Activated naive CD4-positive, alpha-beta T cell treated with anti-CD3 and anti-CD28 coated beads, Interleukin-2, amount 10 ng/mL, durations not matched to agents 7 days and 5 days (primary cell): ENCODE results near the gene MDGA2.

Experiments used
- CTCF ChIA-PET: fragments of 350-600 bp; sonication (Branson Sonifier 250); formaldehyde crosslinking; loops from one replicate; lab custom pipeline; 2021; ENCODE audit warnings: antibody characterized with exemption; lab: Charles Lee
- DNase-seq: peaks from one replicate; pipeline ENCODE4 v3.0.0-alpha.2; 2020
- H3K27ac Mint-ChIP-seq: one replicate; pipeline ENCODE4 v1.8.0; 2021; ENCODE audit warnings: mild to moderate bottlenecking, moderate library complexity, mixed read lengths
- H3K27me3 Mint-ChIP-seq: one replicate; pipeline ENCODE4 v1.8.0; 2021; ENCODE audit warnings: mild to moderate bottlenecking, mixed read lengths
- H3K36me3 Mint-ChIP-seq: one replicate; pipeline ENCODE4 v1.8.0; 2021; ENCODE audit warnings: mixed read lengths
- H3K4me1 Mint-ChIP-seq: one replicate; pipeline ENCODE4 v1.8.0; 2021; ENCODE audit warnings: mixed read lengths
- H3K4me3 Mint-ChIP-seq: one replicate; pipeline ENCODE4 v1.8.0; 2021; ENCODE audit warnings: mild to moderate bottlenecking, moderate library complexity, mixed read lengths
- H3K9me3 Mint-ChIP-seq: one replicate; pipeline ENCODE4 v1.8.0; 2021; ENCODE audit warnings: mixed read lengths

Gene MDGA2

GRCh38 chr14:47490766-47491165 is 184.6 kb downstream of the MDGA2 start:
- CTCF ChIA-PET = no interaction called here
- Mint-ChIP-seq H3K9me3 (peaks cover 4% of the 10 kb centered on the region), H3K36me3 (no peaks in the 10 kb centered on the region)

GRCh38 chr14:47490353-47490752 is 185.1 kb downstream of the MDGA2 start:
- no peak for DNase-seq
- Mint-ChIP-seq H3K27me3 (no peaks in the 10 kb centered on the region), H3K9me3 (peaks cover 4% of the 10 kb centered on the region), H3K27ac (no peak overlapping the region), H3K4me3 (no peak overlapping the region), H3K36me3 (no peaks in the 10 kb centered on the region), H3K4me1 (no peaks in the 10 kb centered on the region)
- CTCF ChIA-PET = no interaction called here

More at GRCh38 chr14:47490766-47491165, 184.6 kb downstream of the MDGA2 start:
- no peak for DNase-seq
- Mint-ChIP-seq H3K4me1 (no peaks in the 10 kb centered on the region), H3K4me3 (no peak overlapping the region), H3K27me3 (no peaks in the 10 kb centered on the region), H3K27ac (no peak overlapping the region)

DNA sequence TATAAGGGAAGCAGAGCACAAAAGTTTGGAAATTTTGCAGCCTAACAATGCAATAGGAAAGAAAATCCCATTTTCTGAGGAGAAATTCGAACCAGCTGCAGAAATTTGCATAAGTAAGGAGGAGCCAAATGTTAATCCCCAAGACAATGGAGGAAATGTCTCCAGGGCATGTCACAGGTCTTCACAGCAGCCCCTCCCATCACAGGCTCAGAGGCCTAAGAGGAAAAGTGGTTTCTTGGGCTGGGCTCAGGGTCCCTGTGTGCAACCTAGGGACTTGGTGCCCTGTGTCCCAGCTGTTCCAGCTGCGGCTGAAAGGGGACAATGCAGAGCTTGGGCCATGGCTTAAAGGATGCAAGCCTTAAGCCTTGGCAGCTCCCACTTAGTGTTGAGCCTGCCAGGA is 190.0 kb downstream of the MDGA2 start:
- no peak for DNase-seq
- CTCF ChIA-PET = no interaction called here

DNA sequence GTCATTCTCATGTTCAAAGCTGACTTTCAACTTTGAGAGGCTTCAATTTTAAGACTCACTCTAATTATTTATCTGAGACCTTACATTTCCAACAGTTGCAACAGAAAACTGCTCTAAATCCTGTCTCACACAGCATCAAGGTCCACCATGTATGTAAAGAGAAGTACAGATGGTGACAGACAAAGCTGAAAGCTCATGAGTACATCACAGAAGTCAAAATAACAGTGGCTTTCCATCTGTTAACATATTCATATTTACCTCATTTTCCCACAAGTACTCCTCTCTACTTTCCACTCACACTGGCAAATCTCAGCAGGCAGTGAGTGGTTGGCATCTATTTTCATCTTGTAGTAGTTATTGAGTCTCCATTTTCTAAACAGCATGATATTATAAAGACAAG is 192.0 kb downstream of the MDGA2 start:
- Mint-ChIP-seq H3K36me3 (no peaks in the 10 kb centered on the region), H3K9me3 (peaks cover 6% of the 10 kb centered on the region), H3K4me1 (no peaks in the 10 kb centered on the region), H3K27me3 (no peaks in the 10 kb centered on the region), H3K27ac (no peak overlapping the region), H3K4me3 (no peak overlapping the region)
- DNase-seq = no peak
- CTCF ChIA-PET = no interaction called here

More for the DNA sequence above, 190.0 kb downstream of the MDGA2 start:
- Mint-ChIP-seq H3K9me3 (peaks cover 6% of the 10 kb centered on the region), H3K27me3 (no peaks in the 10 kb centered on the region), H3K36me3 (no peaks in the 10 kb centered on the region), H3K27ac (no peak overlapping the region), H3K4me1 (no peaks in the 10 kb centered on the region), H3K4me3 (no peak overlapping the region)

DNA sequence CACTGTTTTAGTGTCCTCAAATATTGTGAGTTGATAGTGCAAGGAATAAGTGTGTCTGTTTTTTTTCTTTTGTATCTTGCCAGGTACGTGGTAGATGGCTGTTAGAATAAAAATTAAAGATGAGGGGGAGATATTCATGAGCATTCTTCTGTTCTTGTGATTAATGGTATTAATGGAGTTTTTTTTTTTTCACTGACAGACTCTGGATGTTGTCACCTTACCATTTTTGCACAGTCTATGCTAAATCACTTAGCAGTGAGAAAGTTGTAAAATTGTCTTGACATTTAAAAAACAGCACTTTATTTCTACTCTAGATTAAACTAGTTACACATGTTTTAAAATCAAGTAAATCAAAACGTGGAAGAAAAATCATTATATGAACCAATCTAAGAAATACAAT is 204.3 kb downstream of the MDGA2 start:
- CTCF ChIA-PET = no interaction called here
- peaks cover 12% of the 10 kb centered on the region for H3K9me3 Mint-ChIP-seq
- H3K27ac Mint-ChIP-seq = no peak overlapping the region
- no peaks in the 10 kb centered on the region for H3K36me3 Mint-ChIP-seq
- H3K4me3 Mint-ChIP-seq = no peak overlapping the region
- DNase-seq = no peak
- no peaks in the 10 kb centered on the region for H3K4me1 Mint-ChIP-seq
- no peaks in the 10 kb centered on the region for H3K27me3 Mint-ChIP-seq

GRCh38 chr14:47466916-47467315 is 208.5 kb downstream of the MDGA2 start:
- Mint-ChIP-seq H3K27me3 (no peaks in the 10 kb centered on the region), H3K4me1 (no peaks in the 10 kb centered on the region), H3K27ac (no peak overlapping the region), H3K9me3 (peaks cover 2% of the 10 kb centered on the region), H3K36me3 (no peaks in the 10 kb centered on the region), H3K4me3 (no peak overlapping the region)
- CTCF ChIA-PET = no interaction called here
- DNase-seq = no peak

DNA sequence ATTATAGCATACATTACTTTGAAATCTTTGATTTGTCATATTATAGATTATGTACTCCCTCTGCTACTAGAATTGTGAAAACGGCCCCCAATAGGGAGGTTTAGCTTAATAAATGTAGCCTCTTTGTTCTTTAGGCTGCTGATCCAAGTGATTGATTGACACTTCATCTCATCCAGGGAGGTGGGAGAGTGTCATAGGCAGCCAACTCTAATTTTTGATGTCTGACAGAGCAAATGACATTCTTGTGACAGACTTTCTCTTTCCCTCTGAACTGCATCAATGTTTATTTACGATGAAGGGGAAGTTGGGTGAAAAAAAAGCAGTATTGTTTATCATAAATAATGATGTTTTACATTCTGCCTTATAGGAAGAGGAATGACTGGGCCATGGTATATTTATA is 221.4 kb downstream of the MDGA2 start:
- H3K27ac Mint-ChIP-seq = no peak overlapping the region
- no peak overlapping the region for H3K4me3 Mint-ChIP-seq
- no peaks in the 10 kb centered on the region for H3K36me3 Mint-ChIP-seq
- no peaks in the 10 kb centered on the region for H3K4me1 Mint-ChIP-seq
- no peak for DNase-seq
- CTCF ChIA-PET = no interaction called here
- H3K9me3 Mint-ChIP-seq = peaks cover 3% of the 10 kb centered on the region
- H3K27me3 Mint-ChIP-seq = no peaks in the 10 kb centered on the region

- no peak for DNase-seq
- CTCF ChIA-PET = no interaction called here
- Mint-ChIP-seq H3K4me3 (no peak overlapping the region), H3K27ac (no peak overlapping the region), H3K4me1 (no peaks in the 10 kb centered on the region), H3K9me3 (no peaks in the 10 kb centered on the region), H3K36me3 (no peaks in the 10 kb centered on the region), H3K27me3 (no peaks in the 10 kb centered on the region)
Observed at GRCh38 chr14:47447076-47447475, 228.3 kb downstream of the MDGA2 start.

DNA sequence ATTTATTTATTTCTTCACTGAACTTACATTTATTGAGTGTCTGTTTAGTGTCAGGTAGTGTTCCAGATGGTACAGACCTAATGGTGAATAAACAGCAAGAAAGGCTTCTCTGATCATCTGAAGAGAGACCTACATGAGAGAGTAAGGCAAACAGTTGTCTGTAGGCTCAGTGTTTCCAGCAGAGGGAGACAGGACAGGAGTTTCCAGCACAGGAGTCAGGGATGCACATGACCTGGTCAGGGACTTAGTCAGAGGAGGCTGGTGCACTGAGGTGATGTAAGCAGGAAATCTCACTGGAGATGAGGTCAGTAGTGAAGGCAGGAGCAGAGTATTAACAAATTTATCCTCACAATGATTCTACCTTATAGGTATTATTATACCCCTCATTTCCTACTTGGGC is 233.2 kb downstream of the MDGA2 start:
- no peak overlapping the region for H3K27ac Mint-ChIP-seq
- CTCF ChIA-PET = no interaction called here
- no peaks in the 10 kb centered on the region for H3K36me3 Mint-ChIP-seq

DNA sequence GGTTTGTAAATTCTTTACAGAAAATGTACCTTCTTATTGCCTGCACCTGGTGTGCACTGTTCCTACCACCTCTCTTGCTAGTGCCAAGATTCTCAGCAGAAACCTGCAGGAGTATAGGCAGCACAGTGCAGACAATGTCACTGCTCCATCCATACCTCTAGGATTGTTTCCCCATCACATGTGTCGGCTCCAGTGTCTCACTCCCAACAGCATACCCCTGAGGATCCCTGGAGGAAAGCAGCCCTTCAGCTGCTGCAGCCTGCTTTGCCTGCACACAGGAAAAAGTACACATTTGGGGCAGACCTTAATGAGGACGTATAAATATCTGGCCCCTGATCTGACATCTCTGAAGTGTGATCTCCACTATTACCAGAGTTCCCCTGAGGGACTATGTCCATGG is 235.5 kb downstream of the MDGA2 start:
- Mint-ChIP-seq H3K4me3 (no peak overlapping the region), H3K4me1 (no peaks in the 10 kb centered on the region)
- DNase-seq = no peak

More for the DNA sequence above, 233.2 kb downstream of the MDGA2 start:
- DNase-seq = no peak
- no peak overlapping the region for H3K4me3 Mint-ChIP-seq
- no peaks in the 10 kb centered on the region for H3K9me3 Mint-ChIP-seq
- no peaks in the 10 kb centered on the region for H3K4me1 Mint-ChIP-seq
- H3K27me3 Mint-ChIP-seq = no peaks in the 10 kb centered on the region

DNA sequence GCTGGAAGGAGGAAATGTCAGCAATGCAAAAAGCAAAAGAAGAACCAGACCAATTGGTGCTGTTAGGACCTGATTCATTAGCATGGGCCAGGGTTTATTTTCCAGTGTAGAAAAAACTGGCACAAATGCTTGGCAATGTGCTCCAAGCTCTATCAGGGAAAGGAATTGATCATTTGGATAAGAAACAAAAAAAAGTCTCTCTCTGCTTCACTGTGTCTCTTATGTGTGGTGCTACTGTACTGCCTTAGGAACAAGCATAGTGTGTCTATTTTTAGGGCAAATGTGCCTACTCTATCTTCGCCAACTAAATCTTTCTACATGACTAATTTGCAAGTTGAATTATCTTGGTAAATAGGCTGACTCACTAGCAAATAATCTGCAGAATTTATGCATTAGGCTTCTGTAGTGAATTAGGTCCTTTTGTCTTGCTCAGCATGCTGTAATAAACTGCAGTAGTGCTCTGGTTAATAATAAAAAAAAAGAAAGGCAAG is 236.7 kb downstream of the MDGA2 start:
- Mint-ChIP-seq H3K4me1 (no peaks in the 10 kb centered on the region), H3K27me3 (no peaks in the 10 kb centered on the region), H3K9me3 (no peaks in the 10 kb centered on the region), H3K4me3 (no peak overlapping the region), H3K36me3 (no peaks in the 10 kb centered on the region), H3K27ac (no peak overlapping the region)
- CTCF ChIA-PET = no interaction called here
- DNase-seq = no peak

More for the DNA sequence above, 235.5 kb downstream of the MDGA2 start:
- no peak overlapping the region for H3K27ac Mint-ChIP-seq
- CTCF ChIA-PET = no interaction called here
- H3K27me3 Mint-ChIP-seq = no peaks in the 10 kb centered on the region
- no peaks in the 10 kb centered on the region for H3K9me3 Mint-ChIP-seq
- H3K36me3 Mint-ChIP-seq = no peaks in the 10 kb centered on the region

- no peak for DNase-seq
- H3K4me1 Mint-ChIP-seq = no peaks in the 10 kb centered on the region
- H3K27ac Mint-ChIP-seq = no peak overlapping the region
- H3K4me3 Mint-ChIP-seq = no peak overlapping the region
- H3K27me3 Mint-ChIP-seq = no peaks in the 10 kb centered on the region
- peaks cover 1% of the 10 kb centered on the region for H3K9me3 Mint-ChIP-seq
- CTCF ChIA-PET = no interaction called here
- H3K36me3 Mint-ChIP-seq = no peaks in the 10 kb centered on the region
Observed at GRCh38 chr14:47435331-47435965, 240.0 kb downstream of the MDGA2 start.

DNA sequence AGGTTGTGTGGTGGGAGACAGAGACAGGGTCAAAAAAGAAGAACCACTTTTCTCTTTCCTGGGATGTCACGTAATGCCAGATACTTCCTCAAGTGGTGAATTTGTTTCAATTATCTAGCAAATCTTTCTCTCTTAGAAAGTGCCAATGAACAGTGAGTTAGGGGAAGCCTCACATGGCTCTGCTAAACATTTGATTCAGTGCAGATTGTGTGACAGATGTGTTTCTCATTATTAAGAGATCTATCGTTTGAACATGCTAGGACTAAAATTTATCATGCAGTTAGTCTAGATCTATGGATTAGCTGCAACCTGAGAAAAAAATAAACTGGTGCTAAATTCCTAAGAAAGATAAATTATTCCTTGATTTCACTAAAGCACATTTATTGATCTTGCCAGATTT is 247.8 kb downstream of the MDGA2 start:
- H3K27ac Mint-ChIP-seq = no peak overlapping the region
- no peaks in the 10 kb centered on the region for H3K27me3 Mint-ChIP-seq
- H3K4me1 Mint-ChIP-seq = no peaks in the 10 kb centered on the region
- H3K36me3 Mint-ChIP-seq = no peaks in the 10 kb centered on the region
- no peak for DNase-seq
- H3K9me3 Mint-ChIP-seq = peaks cover 1% of the 10 kb centered on the region
- CTCF ChIA-PET = no interaction called here
- no peak overlapping the region for H3K4me3 Mint-ChIP-seq

DNA sequence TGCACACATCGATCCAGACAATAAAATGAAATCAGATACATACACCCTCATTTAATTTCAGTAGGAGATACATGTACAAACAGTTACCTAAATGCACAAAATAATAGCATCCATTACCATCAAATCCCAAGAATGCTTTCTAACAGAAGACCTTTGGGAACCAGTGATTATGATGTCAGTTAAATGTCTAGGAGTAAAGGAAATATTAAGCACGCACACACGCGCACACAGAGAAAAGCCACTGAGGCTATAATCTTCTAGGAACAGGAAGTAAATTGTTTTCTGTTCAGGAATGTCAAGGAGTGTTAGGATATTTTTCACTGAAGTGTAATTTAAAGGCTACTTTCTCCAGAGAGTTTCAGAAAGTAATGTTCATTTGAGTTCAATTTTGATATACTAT is 250.1 kb downstream of the MDGA2 start:
- CTCF ChIA-PET = no interaction called here
- H3K4me1 Mint-ChIP-seq = no peaks in the 10 kb centered on the region
- no peak overlapping the region for H3K27ac Mint-ChIP-seq
- no peaks in the 10 kb centered on the region for H3K36me3 Mint-ChIP-seq
- no peak overlapping the region for H3K4me3 Mint-ChIP-seq
- H3K9me3 Mint-ChIP-seq = no peaks in the 10 kb centered on the region
- H3K27me3 Mint-ChIP-seq = no peaks in the 10 kb centered on the region
- no peak for DNase-seq

DNA sequence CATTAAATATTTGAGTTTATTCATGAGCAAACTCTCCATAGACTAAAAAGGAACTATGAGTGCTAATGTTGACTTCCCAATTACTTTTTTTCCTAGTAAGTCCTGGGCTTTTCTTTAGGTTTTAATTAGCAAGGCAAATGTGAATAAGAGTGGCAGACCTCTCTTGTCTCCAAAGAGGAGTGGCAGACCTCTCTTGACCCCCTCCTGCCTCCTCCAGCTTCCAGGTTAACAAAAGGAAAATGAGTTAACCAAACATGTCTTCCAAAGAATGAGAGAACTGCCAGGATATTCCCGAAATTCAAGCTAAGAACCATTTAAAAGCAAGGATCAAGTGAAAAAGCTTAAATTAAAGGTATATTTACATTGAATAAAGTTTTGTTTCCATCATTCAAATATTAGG is 253.2 kb downstream of the MDGA2 start:
- H3K9me3 Mint-ChIP-seq = peaks cover 6% of the 10 kb centered on the region
- DNase-seq = no peak
- no peaks in the 10 kb centered on the region for H3K27me3 Mint-ChIP-seq
- no peak overlapping the region for H3K4me3 Mint-ChIP-seq
- H3K4me1 Mint-ChIP-seq = no peaks in the 10 kb centered on the region
- no peaks in the 10 kb centered on the region for H3K36me3 Mint-ChIP-seq
- no peak overlapping the region for H3K27ac Mint-ChIP-seq
- CTCF ChIA-PET = no interaction called here
